Neuron (in vitro differentiated cells): Measurements from ENCODE around the gene AGTR1.

Experiments used
- H2AFZ ChIP-seq: one replicate; pipeline ENCODE4 v1.6.1; 2013; ENCODE audit warnings: low read depth, mild to moderate bottlenecking, inconsistent platforms, low read length, moderate library complexity
- H3K27me3 ChIP-seq: one replicate; pipeline ENCODE4 v1.6.1; 2013; ENCODE audit warnings: low read length; ENCODE audit not compliant: insufficient read depth
- H3K36me3 ChIP-seq: one replicate; pipeline ENCODE4 v1.6.1; 2013; ENCODE audit warnings: low read length; ENCODE audit not compliant: insufficient read depth
- H3K4me1 ChIP-seq: one replicate; pipeline ENCODE4 v1.6.1; 2013; ENCODE audit warnings: low read length; ENCODE audit not compliant: insufficient read depth
- H3K4me3 ChIP-seq: 2 replicates; pipeline ENCODE4 v1.5.1; 2013; ENCODE audit warnings: mild to moderate bottlenecking, low read length, moderate library complexity
- H3K9me3 ChIP-seq: one replicate; pipeline ENCODE4 v1.6.1; 2013; ENCODE audit warnings: low read length

AGTR1 gene

DNA sequence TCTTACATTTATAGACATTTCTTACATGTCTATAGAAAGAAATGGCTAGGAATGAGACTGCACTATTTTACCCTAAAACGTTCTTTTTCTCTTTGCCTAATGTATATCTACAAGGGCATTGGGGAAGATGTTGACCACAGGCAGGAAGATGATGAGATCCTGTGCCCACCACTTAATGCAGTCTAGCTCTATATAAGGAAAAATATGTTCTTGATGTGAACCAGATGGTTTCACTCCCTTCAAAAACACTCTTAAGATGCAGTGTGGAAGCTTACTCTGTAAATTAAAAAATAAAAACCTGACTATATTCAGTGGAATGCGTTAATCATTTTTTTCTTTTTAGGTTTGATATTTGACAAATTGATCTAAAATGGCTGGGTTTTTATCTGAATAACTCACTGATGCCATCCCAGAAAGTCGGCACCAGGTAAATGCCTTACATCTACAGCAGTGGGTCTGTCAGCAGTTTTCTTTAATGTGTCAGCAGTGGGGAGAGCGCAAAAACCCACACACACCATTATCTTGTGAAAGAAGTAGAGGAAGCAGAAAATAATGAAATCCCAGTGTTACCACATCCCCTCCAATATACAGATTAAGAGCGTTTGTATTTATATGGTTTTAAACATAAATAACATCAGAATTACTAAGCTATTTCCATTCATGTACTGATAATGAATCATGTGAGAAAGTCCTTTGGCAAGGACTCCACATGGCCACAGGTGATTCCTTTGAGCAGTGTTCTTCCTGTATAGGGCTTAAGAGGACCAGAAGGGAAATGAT is 10.1 kb downstream of the AGTR1 start:
- no peaks in the 10 kb centered on the region for H3K36me3 ChIP-seq
- H3K4me3 ChIP-seq, result no peak overlapping the region
- no peak overlapping the region for H2AFZ ChIP-seq
- no peaks in the 10 kb centered on the region for H3K4me1 ChIP-seq
- no peaks in the 10 kb centered on the region for H3K27me3 ChIP-seq
- H3K9me3 ChIP-seq, result no peaks in the 10 kb centered on the region

DNA sequence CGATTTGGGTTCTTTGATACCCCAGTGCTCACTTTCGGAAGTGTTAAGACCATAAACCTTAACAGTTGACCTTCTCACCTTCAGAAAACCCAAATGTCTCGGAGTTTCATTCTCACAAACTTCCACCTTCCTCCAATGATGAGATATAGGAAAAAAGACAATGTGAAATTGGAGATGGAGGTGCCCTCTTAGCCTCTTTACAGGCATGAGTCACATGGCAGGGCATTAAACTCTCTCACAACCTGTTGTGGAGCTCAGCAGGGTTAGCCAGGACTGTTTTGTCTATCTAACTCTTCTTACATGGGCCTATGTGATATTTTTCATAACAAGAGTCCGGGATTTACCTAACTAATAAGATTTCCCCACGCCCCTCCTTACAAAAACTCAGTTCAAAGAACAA is 10.7 kb downstream of the AGTR1 start:
- H3K4me3 ChIP-seq, result no peak overlapping the region
- H2AFZ ChIP-seq, result no peak overlapping the region

DNA sequence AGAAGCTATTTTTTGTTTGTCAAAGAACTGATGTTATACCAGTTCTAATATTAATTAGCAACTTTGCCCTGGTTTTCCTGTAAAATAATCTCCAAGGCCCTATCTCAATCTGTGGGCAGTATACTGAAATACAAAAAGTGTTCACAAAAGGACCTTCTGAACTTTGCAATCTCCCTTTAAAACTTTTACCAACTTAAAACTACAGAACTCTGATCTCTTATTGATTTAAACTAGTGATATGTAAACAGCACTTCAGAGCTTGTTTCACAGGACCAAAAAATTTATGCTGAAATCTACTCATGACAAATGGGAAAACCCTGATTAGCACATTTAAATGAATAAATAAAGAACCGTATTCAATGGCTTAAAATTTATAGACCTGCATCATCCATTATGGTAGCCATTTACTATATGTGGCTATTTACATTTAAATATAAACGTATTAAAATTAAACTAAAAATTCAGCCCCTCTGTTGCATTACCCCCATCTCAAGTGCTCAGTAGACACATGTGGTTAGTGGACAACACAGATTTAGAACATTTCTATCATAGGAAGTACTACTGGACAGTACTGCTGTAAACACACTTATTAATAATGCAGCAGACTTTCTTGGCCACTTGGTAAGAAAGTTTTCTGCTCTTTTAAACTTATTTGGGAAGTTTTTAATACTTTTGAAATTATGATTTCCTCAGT is 12.0 kb downstream of the AGTR1 start:
- Histone ChIP-seq H2AFZ (no peak overlapping the region), H3K4me1 (no peaks in the 10 kb centered on the region), H3K27me3 (no peaks in the 10 kb centered on the region), H3K9me3 (no peaks in the 10 kb centered on the region), H3K4me3 (no peak overlapping the region), H3K36me3 (no peaks in the 10 kb centered on the region)

More for the DNA sequence above, 10.7 kb downstream of the AGTR1 start:
- no peaks in the 10 kb centered on the region for H3K36me3 ChIP-seq
- H3K4me1 ChIP-seq, result no peaks in the 10 kb centered on the region
- H3K9me3 ChIP-seq, result no peaks in the 10 kb centered on the region
- H3K27me3 ChIP-seq, result no peaks in the 10 kb centered on the region

DNA sequence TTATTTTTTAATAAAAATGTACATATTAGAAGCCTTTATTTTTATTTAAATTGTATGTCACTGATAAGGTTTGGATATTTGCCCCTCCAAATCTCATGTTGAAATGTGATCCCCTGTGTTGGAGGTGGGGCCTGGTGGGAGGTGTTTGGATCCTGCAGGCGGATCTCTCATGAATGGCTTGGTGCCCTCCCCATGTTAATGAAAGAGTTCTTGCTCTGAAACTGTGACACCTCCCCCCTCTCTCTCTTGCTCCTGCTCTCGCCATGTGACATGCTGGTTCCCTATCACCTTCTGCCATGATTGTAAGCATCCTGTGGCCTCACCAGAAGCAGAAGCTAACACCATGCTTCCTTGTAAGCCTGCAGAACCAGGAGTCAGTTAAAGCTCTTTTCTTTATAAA is 13.0 kb downstream of the AGTR1 start:
- Histone ChIP-seq H2AFZ (no peak overlapping the region), H3K4me3 (no peak overlapping the region), H3K27me3 (no peaks in the 10 kb centered on the region), H3K4me1 (no peaks in the 10 kb centered on the region), H3K36me3 (no peaks in the 10 kb centered on the region), H3K9me3 (no peaks in the 10 kb centered on the region)

DNA sequence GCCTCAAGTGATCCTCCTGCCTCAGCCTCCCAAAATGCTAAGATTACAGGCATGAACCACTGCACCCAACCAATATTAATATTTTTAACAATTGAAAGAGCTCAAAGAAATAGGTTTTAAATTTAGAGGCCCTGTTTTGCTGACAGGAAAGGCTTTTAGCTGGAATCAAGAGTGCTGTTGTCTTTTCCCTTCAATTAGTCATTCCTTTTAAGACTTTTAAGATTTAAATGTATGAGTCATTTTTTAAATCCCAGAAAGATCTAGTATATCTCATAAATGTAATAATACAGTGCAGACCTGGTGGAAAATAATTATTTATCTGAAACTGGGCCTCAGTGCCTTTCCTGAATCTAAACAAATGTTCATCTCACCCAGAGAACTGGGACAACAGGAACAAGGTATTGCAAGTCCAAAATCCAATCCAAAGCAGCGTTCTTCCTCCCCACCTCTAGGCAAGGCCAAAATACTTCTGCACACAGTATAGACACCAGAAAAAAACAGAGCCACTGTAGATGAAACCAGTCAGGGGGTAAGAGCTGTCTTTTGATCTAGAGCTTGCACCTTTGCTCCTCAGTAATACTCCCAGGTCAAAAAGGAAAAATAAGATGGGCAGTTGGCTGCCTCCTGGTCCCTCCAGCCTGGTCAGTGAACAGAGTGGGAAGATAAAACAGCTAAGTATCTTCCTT is 14.4 kb downstream of the AGTR1 start:
- no peaks in the 10 kb centered on the region for H3K9me3 ChIP-seq
- no peaks in the 10 kb centered on the region for H3K4me1 ChIP-seq
- no peak overlapping the region for H2AFZ ChIP-seq
- no peaks in the 10 kb centered on the region for H3K36me3 ChIP-seq
- no peaks in the 10 kb centered on the region for H3K27me3 ChIP-seq
- H3K4me3 ChIP-seq, result no peak overlapping the region

DNA sequence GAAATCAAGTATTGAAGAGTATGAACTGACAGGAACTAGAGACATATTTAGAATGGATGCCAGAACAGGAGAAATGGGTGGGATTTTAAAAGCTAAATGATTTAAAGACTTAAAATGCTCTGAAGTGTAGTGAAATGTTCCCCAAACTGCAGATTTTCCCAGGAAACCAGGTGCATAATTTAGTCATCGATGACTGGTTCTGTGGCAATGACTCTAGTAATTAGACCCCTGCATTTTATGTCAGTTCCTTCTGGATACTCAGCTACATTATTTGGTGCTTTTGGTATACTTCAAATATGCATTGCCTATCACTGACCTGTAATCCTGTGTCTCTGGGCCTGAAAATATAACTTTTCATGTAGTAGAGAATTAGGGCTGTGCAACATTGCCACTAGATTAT is 16.8 kb downstream of the AGTR1 start:
- Histone ChIP-seq H3K4me1 (no peaks in the 10 kb centered on the region), H2AFZ (no peak overlapping the region), H3K4me3 (no peak overlapping the region), H3K9me3 (no peaks in the 10 kb centered on the region), H3K27me3 (no peaks in the 10 kb centered on the region), H3K36me3 (no peaks in the 10 kb centered on the region)

DNA sequence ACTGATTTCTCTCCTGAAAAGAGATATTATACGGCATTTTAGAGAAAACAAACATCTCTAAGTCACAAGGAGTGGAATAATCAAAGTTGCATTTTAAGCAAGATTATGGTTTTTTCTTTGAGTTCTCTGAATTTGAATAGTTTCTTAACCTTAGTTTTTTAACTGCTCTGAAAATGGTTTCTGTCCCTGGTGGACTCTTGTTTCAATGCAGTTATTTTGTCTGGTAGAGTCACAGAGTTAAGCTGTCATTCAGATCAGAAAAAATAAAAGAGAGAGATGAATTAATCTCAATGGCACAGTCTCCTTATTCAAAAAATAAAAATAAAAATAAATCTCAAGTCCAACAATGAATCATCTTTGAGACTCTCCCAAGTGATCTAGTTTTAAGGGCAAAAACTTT is 19.0 kb downstream of the AGTR1 start:
- Histone ChIP-seq H3K4me1 (no peaks in the 10 kb centered on the region), H3K27me3 (no peaks in the 10 kb centered on the region), H3K36me3 (no peaks in the 10 kb centered on the region), H3K4me3 (no peak overlapping the region), H2AFZ (peak overlapping the region; percentile 29), H3K9me3 (no peaks in the 10 kb centered on the region)

DNA sequence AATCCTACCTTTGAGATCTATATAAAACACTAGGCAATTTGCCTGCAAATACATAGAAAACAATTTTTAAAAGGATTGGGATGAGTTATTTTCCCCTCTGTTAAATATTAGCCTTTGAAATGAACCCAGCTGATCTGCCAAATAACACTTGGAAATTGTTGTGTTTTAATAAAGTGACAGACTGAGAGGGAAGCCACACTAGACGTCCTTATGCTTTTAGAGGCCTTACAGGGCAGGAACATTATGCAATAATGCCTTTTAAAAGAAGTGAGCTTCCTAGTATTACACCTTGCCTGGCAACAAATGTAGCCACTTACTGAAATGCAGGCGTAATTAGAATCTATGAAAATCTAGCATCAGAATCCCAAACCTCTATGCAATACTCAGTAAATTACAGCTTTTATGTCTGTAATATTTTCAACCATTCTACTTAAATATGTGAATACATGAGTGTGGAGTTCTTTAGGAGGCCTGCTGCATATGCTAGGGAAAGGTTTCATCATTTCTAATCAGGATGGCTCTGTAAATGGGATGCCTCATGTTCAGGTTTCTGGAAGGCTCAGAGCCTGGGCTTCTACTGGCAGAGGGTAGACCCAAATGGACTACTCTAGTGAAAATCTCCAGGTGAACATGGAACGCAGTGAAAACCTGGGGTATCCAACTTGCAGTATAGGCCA is 20.3 kb downstream of the AGTR1 start:
- Histone ChIP-seq H3K9me3 (no peaks in the 10 kb centered on the region), H3K27me3 (no peaks in the 10 kb centered on the region), H3K4me3 (no peak overlapping the region), H2AFZ (no peak overlapping the region), H3K36me3 (no peaks in the 10 kb centered on the region), H3K4me1 (no peaks in the 10 kb centered on the region)

DNA sequence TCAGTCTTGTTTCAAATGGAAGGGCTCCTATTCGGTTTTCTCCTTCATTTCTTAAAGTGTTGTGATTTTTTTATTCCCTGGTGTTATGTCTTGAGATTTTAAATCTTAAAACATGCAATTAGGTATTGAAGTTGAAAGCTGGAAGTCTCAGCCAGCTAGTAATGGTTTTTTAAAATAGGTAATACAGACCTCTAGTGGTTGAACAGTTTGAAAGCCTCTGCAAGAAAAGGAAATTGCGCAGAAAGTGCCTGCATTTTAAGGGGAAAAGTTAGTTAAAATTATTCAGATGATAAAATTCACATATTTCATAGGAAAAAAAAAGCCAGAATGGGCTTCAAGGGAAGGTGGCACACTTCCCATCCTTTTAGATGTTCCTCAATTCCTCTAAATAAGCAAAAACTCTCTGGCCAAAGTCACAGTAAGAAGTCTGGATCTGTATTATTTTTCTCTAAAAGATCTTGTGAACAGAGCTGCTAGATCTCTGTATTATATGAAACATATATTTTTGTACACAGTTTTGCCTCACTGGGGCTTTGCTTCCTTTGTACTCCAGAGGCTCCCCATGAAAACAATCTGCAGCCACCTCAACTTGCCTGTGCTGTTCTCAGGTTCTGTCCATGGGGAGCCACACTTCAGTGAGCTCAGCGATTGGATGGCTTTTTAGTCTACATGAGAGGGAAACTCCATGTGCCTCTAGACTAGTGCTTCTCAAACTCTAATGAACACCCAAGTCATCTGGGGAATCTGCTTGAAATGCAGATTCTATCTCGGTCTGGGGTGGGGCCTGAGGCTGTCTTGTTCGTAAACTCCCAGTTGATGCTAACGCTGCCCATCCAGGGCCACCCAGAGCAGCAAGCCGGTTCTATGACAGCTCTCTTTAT is 21.5 kb downstream of the AGTR1 start:
- Histone ChIP-seq H3K27me3 (no peaks in the 10 kb centered on the region), H3K36me3 (no peaks in the 10 kb centered on the region), H3K4me3 (no peak overlapping the region), H3K9me3 (no peaks in the 10 kb centered on the region), H3K4me1 (peaks cover 4% of the 10 kb centered on the region), H2AFZ (no peak overlapping the region)

DNA sequence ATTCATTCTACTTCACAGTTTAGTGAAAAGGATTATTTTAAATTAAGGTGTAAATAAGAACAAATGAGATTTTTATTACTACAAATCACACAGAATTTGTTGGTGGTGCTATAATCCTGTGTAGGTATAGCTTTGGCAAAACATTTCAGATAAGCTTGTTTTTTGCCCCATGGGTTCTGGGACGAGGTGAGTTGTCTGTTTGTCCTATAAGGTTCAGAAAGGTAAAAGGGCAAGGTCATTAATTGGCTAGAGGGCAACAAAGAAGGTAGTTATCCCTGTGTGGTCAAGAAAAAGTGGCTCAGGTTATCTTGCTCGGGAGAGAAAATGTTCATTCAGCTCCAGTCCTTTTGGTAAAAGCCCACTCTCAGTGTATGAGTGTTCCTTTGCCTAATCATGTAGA is 23.2 kb downstream of the AGTR1 start:
- Histone ChIP-seq H3K4me3 (no peak overlapping the region), H3K4me1 (peaks cover 4% of the 10 kb centered on the region), H3K36me3 (no peaks in the 10 kb centered on the region), H3K27me3 (no peaks in the 10 kb centered on the region), H3K9me3 (no peaks in the 10 kb centered on the region), H2AFZ (no peak overlapping the region)

DNA sequence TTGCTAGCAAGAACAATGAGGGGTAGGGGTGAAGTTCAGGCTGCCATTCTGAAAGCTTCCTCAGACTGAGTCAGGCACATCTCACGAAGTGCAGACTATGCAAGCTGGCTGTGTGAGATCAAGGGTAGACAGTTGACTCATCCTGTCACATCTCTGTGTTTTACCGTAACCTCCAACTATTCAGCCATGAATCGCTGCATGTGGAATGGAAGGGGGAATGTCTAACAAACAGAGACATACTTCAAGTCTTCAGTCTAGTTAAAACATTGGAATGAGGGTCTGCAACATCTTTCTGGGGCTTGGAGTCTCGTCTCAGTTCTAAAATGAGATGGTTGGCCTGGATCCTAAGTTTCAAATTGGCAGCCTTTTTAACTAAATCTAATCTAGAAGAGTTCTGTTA is 25.9 kb downstream of the AGTR1 start:
- H3K36me3 ChIP-seq, result no peaks in the 10 kb centered on the region
- H2AFZ ChIP-seq, result no peak overlapping the region
- H3K27me3 ChIP-seq, result no peaks in the 10 kb centered on the region
- peaks cover 9% of the 10 kb centered on the region for H3K4me1 ChIP-seq
- no peak overlapping the region for H3K4me3 ChIP-seq
- no peaks in the 10 kb centered on the region for H3K9me3 ChIP-seq

DNA sequence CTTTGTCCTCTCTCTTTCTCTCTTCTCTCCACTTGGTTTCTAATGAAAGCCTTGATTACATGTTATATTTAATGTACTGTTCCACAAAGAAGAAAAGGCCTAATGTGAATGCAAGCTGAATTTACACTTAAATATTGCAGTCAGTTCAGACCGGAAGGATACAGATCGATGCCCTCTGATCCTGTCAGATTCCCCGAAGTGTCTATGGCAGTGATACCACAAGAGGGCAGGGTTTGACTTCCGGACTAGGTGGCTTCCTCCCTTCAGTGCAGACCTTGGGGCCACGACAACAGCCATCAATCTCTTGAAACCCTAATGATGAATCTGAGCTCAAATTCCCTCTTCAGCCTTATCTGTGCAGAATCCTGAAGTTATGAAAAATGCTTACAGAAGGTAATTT is 29.5 kb downstream of the AGTR1 start:
- H3K27me3 ChIP-seq, result no peaks in the 10 kb centered on the region
- no peaks in the 10 kb centered on the region for H3K9me3 ChIP-seq
- no peak overlapping the region for H2AFZ ChIP-seq
- H3K4me1 ChIP-seq, result peaks cover 9% of the 10 kb centered on the region
- no peak overlapping the region for H3K4me3 ChIP-seq
- H3K36me3 ChIP-seq, result no peaks in the 10 kb centered on the region
